Transverse colon (tissue), 4 donors: ENCODE measurements around the gene TMEM176A.

Source experiments
- CTCF ChIP-seq, 5 experiments: fragments of 200-600 bp in 3 of 5; fragments of 450-650 bp in 2 of 5; sonication (generic) in 3 of 5; IDR thresholded peaks; 1 replicate in 2 of 5; 2 replicates in 3 of 5; pipeline ENCODE4 v1.5.1; 2016 to 2017; ENCODE audit warnings: antibody characterized with exemption in 5 of 5, inconsistent platforms in 3 of 5, mild to moderate bottlenecking in 2 of 5, moderate library complexity in 1 of 5
- EP300 ChIP-seq: sonication (generic); formaldehyde crosslinking; IDR thresholded peaks from one replicate; pipeline ENCODE4 v1.6.1; 2017; ENCODE audit warnings: antibody characterized with exemption, low read depth
- POLR2AphosphoS5 ChIP-seq, 3 donors: sonication (generic); formaldehyde crosslinking; IDR thresholded peaks; one replicate each; pipeline ENCODE4 v1.6.1; 2016; ENCODE audit warnings: antibody characterized with exemption in 3 of 3

- no peak for TF ChIP-seq CTCF (IDR thresholded peaks at IDR 0.05)
- TF ChIP-seq POLR2AphosphoS5 (IDR thresholded peaks at IDR 0.05), result no peak
- no peak for TF ChIP-seq EP300
These were observed 20.3 kb upstream of the TMEM176A start for GRCh38 chr7:150780292-150780691.
